GM21423 (cell line): ENCODE data around the gene NCAPD3.
"Not testable (repeated sequence)": the region's sequence is repeated elsewhere in the genome, so short reads cannot be mapped to it uniquely, and the experiment has no call there.

ENCODE experiments used
- ATAC-seq: cut with Tn5 transposase; IDR thresholded peaks from one replicate; pipeline ENCODE4 v1.9.1; 2021; ENCODE audit warnings: mild to moderate bottlenecking, moderate library complexity; ENCODE audit not compliant: unreplicated experiment

The NCAPD3 gene, protein sequence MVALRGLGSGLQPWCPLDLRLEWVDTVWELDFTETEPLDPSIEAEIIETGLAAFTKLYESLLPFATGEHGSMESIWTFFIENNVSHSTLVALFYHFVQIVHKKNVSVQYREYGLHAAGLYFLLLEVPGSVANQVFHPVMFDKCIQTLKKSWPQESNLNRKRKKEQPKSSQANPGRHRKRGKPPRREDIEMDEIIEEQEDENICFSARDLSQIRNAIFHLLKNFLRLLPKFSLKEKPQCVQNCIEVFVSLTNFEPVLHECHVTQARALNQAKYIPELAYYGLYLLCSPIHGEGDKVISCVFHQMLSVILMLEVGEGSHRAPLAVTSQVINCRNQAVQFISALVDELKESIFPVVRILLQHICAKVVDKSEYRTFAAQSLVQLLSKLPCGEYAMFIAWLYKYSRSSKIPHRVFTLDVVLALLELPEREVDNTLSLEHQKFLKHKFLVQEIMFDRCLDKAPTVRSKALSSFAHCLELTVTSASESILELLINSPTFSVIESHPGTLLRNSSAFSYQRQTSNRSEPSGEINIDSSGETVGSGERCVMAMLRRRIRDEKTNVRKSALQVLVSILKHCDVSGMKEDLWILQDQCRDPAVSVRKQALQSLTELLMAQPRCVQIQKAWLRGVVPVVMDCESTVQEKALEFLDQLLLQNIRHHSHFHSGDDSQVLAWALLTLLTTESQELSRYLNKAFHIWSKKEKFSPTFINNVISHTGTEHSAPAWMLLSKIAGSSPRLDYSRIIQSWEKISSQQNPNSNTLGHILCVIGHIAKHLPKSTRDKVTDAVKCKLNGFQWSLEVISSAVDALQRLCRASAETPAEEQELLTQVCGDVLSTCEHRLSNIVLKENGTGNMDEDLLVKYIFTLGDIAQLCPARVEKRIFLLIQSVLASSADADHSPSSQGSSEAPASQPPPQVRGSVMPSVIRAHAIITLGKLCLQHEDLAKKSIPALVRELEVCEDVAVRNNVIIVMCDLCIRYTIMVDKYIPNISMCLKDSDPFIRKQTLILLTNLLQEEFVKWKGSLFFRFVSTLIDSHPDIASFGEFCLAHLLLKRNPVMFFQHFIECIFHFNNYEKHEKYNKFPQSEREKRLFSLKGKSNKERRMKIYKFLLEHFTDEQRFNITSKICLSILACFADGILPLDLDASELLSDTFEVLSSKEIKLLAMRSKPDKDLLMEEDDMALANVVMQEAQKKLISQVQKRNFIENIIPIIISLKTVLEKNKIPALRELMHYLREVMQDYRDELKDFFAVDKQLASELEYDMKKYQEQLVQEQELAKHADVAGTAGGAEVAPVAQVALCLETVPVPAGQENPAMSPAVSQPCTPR (N-terminal part only)

DNA sequence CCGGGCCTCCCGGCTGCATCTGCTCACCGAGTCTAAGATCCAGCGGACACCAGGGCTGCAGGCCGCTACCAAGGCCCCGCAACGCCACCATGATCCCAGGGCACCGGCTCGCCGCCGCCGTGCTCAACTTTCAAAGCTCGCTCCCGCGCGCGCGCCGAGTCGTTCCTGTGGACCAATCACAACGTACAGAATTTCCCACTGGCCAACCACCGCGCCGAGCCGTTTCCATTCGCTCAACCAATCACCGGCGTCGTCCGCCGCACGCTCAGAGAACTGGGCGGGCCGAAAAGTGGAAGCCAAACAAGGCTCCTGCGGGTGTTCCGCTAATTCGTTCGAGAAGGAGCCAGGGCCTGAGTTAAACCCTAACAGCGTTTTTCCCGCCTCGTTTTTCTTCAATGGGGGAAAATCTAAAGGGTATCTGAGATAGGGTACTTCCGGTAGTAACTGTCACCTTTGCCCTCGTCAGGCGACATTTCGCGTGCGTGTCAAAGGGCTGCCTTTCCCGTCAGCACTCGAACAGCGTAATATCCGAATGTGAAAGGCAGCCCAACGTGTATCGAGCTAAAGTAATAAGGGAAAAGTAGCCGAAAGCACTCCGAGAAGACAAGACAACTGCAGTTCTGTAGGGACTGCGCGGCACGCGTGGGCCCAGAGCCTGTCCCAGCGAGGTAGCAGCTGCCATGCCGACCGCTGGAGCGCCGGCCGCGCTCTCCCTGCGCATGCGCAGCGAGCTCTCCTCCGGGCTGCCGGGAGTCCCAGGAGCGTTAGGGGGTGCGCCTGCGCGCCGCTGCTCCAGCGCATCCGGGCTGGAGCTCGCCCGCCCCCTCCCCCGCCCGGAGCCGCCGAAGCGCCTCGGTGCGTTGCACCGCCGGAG lies at the start of gene NCAPD3, which contains the start of gene VPS26B:
TSS of gene NCAPD3 (minus strand) at position 132 of the 874 bp plus-strand sequence. CDS start at position 91, 41 bp downstream.
TSS of gene VPS26B (plus strand) at position 836 of the 874 bp plus-strand sequence. CDS start 452 bp downstream, outside the sequence.
- peak; percentile 75 for ATAC-seq

DNA sequence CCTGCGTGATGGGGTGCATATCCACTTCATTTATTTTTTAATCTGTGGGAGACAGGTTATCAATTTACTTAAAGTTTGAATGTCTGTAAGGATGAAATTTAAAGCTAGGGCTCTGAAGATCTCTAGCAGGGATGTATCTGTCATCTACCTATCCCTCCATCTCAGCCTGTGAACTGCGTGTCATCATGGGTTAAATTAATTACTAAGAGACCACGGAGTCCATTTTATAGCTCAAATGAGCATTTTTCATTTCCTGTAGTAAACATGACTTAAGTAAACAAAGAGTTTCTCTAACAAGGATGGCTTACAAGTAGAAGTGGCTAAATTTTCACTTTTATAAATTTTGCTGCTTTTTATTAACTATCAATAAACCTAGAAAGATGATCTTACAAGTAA lies 49.5 kb upstream of the NCAPD3 start:
- ATAC-seq: no peak

DNA sequence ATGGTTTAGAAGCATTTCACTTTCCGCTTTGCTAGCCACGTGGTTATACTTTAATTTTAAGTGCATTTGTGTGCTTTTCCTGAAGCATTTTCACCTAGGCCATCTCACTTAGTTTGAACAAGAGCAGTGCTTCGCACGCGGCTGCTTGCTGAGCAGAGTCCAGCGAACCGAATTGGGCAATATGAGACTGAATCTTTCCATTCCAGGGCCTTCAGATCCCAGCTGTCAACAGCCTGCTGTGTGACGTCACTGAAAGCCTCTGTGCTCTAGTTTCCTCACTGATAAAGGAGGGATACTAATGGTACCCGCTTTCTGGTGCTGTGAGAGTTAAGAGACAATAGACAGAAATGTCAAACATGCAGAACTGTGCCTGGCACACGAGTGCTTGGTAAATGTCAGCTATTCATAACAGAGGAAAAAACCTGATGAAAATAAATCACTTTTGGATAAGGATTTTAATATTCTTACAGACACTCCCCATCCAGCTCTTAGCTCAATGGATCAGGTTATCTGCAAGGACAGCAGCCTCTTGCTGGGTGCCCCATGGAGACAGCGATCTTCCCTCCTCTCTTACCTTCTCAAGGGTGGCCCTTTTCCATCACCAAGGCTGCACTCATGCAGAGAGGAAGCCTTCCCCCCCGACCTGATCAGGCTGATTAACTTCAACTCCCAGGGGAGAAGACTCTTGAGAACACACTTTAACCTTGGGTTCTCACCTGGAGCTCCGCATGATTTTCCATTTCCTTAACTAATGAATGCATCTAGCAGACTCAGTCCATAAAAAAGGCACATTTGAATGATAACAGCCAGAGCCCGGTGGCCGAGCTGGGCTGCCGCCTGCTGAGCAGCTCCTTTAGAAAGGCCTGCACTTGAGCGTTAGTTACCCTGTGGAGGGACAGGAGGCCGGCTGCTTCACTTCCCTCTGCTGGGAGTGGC lies 48.9 kb upstream of the NCAPD3 start:
- ATAC-seq: no peak

DNA sequence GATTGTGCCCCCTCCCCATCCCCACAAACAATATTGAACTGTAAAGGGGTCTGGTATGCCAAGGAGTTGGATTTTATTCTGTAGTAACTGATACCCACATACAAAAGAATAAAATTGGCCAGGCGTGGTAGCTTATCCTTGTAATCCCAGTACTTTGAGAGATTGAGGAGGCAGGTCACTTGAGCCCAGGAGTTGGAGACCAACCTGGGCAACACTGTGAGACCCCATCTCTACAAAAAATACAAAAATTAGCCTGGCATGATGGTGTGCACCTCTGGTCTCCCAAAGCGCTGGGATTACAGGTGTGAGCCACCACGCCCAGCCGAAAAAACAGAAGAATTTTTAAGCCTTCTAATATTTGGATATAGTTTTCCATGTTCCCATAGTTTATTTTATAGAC lies 48.2 kb upstream of the NCAPD3 start:
- no peak for ATAC-seq

DNA sequence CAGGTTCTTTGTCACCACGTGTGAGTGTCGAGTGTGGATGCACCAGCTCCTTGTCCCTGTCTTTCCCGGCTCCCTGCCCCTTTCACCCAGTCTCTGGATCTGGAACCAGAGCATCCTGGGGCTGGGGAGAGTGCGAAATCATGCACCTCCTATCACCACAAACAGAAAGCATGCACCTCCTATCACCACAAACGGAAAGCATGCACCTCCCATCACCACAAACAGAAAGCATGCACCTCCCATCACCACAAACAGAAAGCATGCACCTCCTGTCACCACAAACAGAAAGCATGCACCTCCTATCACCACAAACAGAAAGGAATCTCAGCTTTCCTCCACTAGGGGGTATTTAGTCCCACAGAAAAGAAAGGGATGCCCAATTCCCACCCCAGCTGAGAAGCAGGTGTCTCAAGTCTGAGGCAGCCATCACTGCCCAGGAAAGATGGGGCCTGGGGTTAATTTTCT lies 46.5 kb upstream of the NCAPD3 start:
- ATAC-seq: no peak

DNA sequence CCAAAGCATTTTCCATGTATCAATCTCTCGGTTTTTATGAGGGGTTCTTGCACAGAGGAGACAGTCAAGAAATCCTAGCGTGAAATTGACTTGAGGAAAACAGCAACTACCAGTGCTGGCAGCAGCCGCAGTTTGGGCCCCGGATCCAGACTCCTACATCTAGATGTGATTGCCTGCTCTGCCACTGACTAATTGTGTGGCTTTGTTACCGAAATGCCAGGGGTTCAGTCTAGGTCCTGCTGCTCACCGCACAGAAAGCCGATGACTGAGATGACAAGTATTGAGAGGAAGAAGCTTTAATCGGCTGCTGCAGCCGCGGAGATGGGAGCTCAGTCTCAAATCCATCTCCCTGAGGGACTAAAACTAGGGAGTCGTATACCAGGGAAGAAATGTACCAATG lies 44.2 kb upstream of the NCAPD3 start:
- no peak for ATAC-seq

DNA sequence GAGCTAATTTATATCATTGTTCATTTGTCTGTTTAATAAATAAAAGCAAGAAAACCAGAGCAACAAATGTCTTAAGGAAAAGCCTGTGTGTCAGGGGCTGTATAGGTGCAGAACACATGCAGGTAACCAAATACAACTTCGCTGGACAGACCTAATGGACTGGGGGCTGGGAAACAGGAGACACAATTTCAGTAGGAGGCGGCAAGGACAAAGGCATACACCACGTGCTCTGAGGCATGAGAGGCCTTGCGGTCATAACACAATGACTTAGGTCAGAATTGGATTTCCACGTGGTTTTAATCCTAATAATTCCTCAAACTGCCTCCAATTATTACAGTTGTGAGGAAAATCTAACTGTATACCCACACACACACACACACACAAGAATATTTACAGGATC lies 43.7 kb upstream of the NCAPD3 start:
- no peak for ATAC-seq

DNA sequence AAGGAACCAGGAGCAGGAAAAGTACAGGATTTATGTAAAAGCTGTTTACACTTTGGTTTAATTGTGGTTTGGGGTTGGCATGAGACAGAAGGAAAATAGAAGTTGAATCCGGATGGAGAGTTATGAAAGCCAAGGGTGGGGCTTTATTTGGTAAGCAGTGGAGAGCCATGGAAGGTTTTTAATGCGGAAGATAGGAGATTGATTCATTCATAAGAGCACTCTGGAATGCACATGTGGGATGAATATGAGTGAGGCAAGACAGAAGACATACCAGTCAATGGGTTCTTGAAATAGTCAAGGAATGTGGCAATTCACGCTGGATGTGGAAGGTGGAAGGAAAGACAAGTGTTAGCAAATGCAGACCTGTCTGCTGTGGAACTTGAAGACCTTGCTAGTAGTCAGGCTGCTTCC lies 43.1 kb upstream of the NCAPD3 start:
- no peak for ATAC-seq

DNA sequence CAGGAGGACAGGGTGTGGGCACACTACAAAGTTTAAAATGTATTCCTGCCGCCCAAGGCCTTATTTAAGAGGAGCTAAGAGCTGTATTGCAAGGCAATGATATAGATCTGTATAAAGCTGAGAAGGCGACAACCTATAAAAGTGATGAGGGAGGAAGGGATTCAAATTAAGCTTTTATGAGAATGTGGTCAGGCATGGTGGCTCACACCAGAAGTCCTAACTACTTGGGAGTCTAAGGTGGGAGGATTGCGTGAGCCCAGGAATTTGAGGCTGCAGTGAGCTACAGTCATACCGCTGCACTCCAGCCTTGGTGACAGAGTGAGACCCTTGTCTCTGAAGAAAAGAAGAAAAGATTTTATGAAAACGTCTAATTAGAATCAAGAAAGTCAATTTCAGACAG lies 42.7 kb upstream of the NCAPD3 start:
- ATAC-seq: no peak

DNA sequence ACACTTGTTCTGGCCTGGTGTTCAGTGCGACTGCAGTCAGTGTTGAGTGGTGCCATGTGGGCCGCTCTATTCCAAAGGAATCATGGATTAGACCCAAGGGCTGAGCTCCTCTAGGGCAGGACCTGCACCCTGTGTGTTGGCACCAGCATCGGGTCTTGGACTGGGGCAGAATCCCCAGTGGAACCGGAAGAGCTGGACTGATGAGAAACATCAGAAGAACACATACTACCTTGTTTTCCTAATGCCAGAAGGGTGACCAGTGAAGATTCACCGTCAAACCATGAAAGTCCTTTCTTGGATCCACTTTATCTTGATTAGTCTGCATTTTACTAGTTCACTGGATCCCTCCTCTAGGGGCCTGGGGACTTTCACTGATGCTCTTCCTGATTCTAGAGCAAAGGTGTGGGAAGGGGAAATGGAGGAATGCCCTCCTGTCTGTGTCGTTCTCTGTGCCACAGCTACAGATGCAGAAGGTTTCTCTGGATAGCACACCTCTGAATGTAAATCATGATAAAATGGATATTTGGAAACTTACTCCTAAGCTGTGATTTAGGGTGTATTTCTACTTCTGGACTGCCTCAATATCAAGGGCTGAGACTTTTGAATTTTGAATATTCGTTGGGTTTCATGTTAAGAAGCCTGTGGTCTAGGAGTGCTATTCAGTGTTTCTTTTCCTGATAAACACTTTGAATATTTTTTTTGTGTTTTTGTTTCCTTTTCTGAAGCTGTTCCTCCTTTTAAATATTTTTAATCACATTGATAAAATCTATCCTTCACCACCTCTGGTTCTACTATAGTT lies 41.4 kb upstream of the NCAPD3 start:
- ATAC-seq: no peak

DNA sequence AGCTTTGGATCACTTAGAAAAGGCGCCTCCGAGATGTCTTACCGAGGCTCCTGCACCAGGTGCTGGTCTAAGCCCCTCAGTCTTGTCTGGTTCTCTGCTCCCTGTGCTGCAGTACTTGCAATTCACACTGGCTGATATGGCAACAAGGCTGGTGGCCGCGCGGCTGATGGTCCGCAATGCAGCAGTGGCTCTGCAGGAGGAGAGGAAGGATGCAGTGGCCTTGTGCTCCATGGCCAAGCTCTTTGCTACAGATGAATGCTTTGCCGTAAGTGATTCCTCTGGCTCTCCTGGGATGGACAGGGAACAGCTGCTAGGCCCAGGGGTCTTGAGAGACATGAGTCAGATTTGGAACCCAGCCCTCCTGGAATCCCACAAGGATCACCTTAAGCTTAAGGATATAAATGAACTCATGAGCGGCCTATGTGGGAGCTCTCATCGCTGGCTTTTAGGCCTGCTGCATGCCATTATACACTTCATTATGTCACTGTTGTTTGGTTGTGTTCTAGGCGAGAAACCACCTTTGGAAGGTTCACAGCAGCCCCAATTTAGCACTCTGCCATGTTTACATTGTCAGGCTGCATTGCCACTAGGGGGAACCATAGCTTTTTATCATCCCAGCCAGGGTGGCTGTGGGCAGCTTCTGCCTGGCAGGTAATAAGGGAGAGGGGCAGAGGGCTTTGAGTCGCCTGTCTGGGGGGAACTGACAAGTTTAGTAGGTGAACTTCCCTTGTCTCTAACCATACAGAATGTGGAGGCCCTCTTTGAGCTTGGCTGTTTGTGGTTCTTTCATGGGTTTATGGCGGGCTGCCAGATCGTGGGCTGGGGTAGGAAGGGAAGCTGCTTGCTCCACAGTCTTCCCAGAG lies 38.1 kb upstream of the NCAPD3 start:
- no peak for ATAC-seq

DNA sequence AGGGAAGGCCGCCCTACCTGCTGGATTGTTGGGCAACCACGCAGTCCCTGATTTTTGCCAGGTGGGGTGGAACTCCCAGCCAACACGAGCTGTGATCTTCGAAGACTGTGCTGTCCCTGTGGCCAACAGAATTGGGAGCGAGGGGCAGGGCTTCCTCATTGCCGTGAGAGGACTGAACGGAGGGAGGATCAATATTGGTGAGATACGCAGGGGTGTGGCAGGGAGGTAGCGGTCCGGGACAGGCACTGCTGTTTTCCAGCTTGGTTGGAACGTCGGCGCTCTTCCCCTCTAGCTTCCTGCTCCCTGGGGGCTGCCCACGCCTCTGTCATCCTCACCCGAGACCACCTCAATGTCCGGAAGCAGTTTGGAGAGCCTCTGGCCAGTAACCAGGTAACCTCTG lies 37.2 kb upstream of the NCAPD3 start:
- ATAC-seq: no peak

DNA sequence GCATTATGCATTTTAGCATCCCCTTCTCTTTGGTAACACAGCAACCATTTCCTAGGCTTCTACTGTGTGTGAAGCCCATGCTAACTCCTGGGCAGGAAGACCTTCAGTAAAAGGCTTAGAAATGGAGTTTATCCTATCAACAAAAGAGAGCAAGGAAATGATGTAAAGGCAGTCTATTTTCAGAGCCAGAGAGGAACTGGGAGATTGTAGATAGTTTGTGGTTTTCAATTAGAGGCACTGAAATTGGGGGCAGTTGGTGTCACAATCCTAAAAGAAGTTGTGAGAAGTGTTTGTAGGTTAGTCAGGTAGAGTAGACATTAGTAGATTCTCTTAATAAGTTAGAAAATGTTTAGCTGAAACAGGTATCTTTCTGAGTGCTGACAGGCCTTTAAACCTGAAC lies 36.7 kb upstream of the NCAPD3 start:
- no peak for ATAC-seq

DNA sequence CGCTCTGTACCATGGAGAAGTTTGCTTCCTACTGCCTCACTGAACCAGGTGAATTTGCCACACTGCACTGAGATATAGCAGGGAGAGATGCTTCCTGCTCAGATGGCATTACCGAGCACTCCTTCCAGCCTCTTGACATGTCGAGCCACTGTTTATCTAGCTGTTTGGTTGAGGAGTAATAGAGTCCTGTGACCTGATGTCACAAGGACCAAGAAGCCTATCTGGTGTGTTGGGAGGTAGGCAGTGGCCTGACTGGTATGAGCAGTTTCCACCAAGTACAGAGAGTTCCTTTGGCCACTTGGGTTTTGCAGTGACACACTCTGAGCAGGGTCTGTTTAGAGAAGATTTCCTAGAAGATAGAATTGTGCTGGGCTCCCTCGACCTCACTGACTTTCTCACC lies 34.8 kb upstream of the NCAPD3 start:
- no peak for ATAC-seq

DNA sequence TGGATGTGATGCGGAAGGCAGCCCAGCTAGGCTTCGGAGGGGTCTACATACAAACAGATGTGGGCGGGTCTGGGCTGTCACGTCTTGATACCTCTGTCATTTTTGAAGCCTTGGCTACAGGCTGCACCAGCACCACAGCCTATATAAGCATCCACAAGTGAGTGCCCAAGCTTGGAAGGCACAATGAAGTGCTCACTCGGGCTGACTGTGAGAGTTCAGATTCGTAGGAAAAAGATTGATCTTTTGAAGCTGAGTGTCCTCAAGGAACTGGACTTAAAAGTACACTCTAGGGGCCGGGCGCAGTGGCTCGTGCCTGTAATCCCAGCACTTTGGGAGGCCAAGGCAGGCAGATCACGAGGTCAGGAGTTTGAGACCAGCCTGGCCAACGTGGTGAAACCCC lies 33.3 kb upstream of the NCAPD3 start:
- ATAC-seq: no peak

DNA sequence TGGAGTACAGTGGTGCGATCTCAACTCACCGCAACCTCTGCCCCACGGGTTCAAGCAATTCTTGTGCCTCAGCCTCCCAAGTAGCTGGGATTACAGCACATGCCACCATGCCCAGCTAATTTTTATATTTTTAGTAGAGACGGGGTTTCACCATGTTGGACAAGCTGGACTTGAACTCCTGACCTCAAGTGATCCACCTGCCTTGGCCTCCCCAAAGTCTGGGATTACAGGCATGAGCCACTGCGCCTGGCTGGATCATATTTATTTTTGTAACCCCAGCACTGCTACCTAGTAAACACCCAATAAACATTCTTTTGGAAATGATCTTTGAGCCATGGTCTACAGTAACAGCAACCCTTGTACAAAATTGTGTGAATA lies 31.4 kb upstream of the NCAPD3 start:
- not testable (repeated sequence) for ATAC-seq
